Uterus (tissue), 2 donors: ENCODE data around the gene ZSCAN26.

Experiments
- CTCF ChIP-seq, 4 experiments: fragments of 200-600 bp in 2 of 4; fragments of 450-650 bp in 2 of 4; sonication (generic) in 2 of 4; IDR thresholded peaks; one replicate each; pipeline ENCODE4 v1.5.1; 2016 to 2019; ENCODE audit warnings: antibody characterized with exemption in 4 of 4, mild to moderate bottlenecking in 2 of 4, moderate library complexity in 1 of 4
- POLR2A ChIP-seq, 2 donors: fragments of 450-650 bp; IDR thresholded peaks; one replicate each; pipeline ENCODE4 v1.6.1; 2016; ENCODE audit warnings: antibody characterized with exemption in 2 of 2, mild to moderate bottlenecking in 1 of 2, moderate library complexity in 1 of 2

GRCh38 chr6:28224131-28225055 lies 42.5 kb upstream of the ZSCAN26 start:
- TF ChIP-seq CTCF (IDR thresholded peaks at IDR 0.05): no peak
- TF ChIP-seq POLR2A (IDR thresholded peaks at IDR 0.05): no peak
